ENCODE data around the gene FLII. TPM values are rescaled to one million over a fixed set of nuclear protein-coding genes. Genes with fewer than 3 reads are reported as not detected.

The FLII gene
- total RNA-seq, 1 experiment from 2014 or later: 298 TPM

GRCh38 chr17:18235743-18236256 lies 22.7 kb downstream of the FLII start:
- H4K91ac ChIP-seq (ENCODE audit: insufficient read length, low read depth, low read length): no peak overlapping the region
- H3K18ac ChIP-seq (ENCODE audit: insufficient read length, low read depth, low read length): no peak overlapping the region
- peak overlapping the region in 2 of 3 experiments; percentile 22 to 65; a peak in 2 of 7 replicates for H3K27ac Mint-ChIP-seq
- no peaks in the 10 kb centered on the region for H3K79me2 ChIP-seq (ENCODE audit: insufficient read depth, low read length)
- H2BK5ac ChIP-seq (ENCODE audit: insufficient read length, low read length): no peak overlapping the region
- no peaks in the 10 kb centered on the region for H3K27me3 Mint-ChIP-seq (ENCODE audit: low read depth)
- no peak overlapping the region for H3K4me2 ChIP-seq (ENCODE audit: insufficient read depth, insufficient read length, low read length)
- no CpG with 5 or more reads among the region's 14 CpGs for WGBS (ENCODE audit: extremely low coverage, insufficient read length, low lambda C conversion rate)
- H3K27ac ChIP-seq (ENCODE audit: insufficient read length, low read depth, low read length): no peak overlapping the region
- no peak overlapping the region for H2AK5ac ChIP-seq (ENCODE audit: insufficient read length, low read length)
- no peak for DNase-seq
- H3K4me1 Mint-ChIP-seq: peaks cover 3 to 5% of the 10 kb centered on the region in 2 experiments; a peak in 3 of 4 replicates
- no peaks in the 10 kb centered on the region for H3K27me3 ChIP-seq (ENCODE audit: insufficient read depth, low read length)
- H3K4me1 ChIP-seq (ENCODE audit: insufficient read depth, low read length): no peaks in the 10 kb centered on the region
- no peaks in the 10 kb centered on the region for H3K23me2 ChIP-seq (ENCODE audit: insufficient read length, low read depth, low read length, poor library complexity, severe bottlenecking)
- H3K4ac ChIP-seq (ENCODE audit: low read depth, low read length): no peak overlapping the region
- no peak overlapping the region for H2BK20ac ChIP-seq (ENCODE audit: low read depth, low read length, poor library complexity, severe bottlenecking)
- H2AFZ ChIP-seq (ENCODE audit: low read length): no peak overlapping the region
- H3T11ph ChIP-seq (ENCODE audit: low read length): no peak overlapping the region
- no peak overlapping the region for H2BK12ac ChIP-seq (ENCODE audit: insufficient read length, low read depth, low read length)
- H3K14ac ChIP-seq (ENCODE audit: insufficient read depth, low read length): no peak overlapping the region
- no peak overlapping the region for H2BK120ac ChIP-seq (ENCODE audit: low read depth, low read length, poor library complexity, severe bottlenecking)
- H2BK15ac ChIP-seq (ENCODE audit: low read depth, low read length): no peak overlapping the region
- H4K5ac ChIP-seq (ENCODE audit: insufficient read length, low read depth, low read length): no peak overlapping the region
- H4K20me1 ChIP-seq (ENCODE audit: control insufficient read depth, insufficient read depth, insufficient read length): no peaks in the 10 kb centered on the region
- H4K8ac ChIP-seq (replicated peaks; ENCODE audit: insufficient read length, low read depth, low read length): no peak overlapping the region
- H3K9me3 ChIP-seq (ENCODE audit: control insufficient read depth, low read depth, low read length): no peaks in the 10 kb centered on the region
- peaks cover 20 to 67% (median 65%) of the 10 kb centered on the region in 3 experiments for H3K36me3 Mint-ChIP-seq (ENCODE audit: insufficient read depth in 1 of 3, low read depth in 3 of 3)
- no peak overlapping the region for H3K9ac ChIP-seq (ENCODE audit: extremely low read depth, insufficient read length, low read length)
- TF ChIP-seq CTCF (conservative IDR thresholded peaks at IDR 0.05): no peak
- no peak overlapping the region for H3K23ac ChIP-seq (ENCODE audit: insufficient read length, low read depth, low read length)
- no peaks in the 10 kb centered on the region for H3K79me1 ChIP-seq (ENCODE audit: insufficient read depth, low read depth, low read length, poor library complexity, severe bottlenecking)
- no peak overlapping the region for H3K4me3 Mint-ChIP-seq
- no peaks in the 10 kb centered on the region for H3K9me3 Mint-ChIP-seq
- no peak overlapping the region for H3K56ac ChIP-seq (ENCODE audit: insufficient read length, low read depth, low read length)
